Vagina (tissue), 2 donors: ENCODE results near the gene EOMES. TPM values are rescaled to one million over a fixed set of nuclear protein-coding genes. Genes with fewer than 3 reads are reported as not detected.
"Not testable (repeated sequence)": the region's sequence is repeated elsewhere in the genome, so short reads cannot be mapped to it uniquely, and the experiment has no call there.

Source experiments
- DNase-seq, 2 donors: peaks; one replicate each; pipeline ENCODE4 v3.0.0-alpha.2; 2017; ENCODE audit errors: extremely low spot score in 2 of 2
- H3K27ac ChIP-seq: fragments of 200-600 bp; sonication (generic); one replicate; pipeline ENCODE4 v1.5.1; 2019
- H3K27me3 ChIP-seq: fragments of 200-600 bp; sonication (generic); one replicate; pipeline ENCODE4 v1.5.1; 2019
- H3K36me3 ChIP-seq, 2 donors: fragments of 200-600 bp; sonication (generic); one replicate each; pipeline ENCODE4 v1.5.1; 2017 to 2019
- H3K4me1 ChIP-seq: fragments of 200-600 bp; sonication (generic); one replicate; pipeline ENCODE4 v1.5.1; 2019
- H3K4me3 ChIP-seq, 2 donors: fragments of 200-600 bp; sonication (generic); 1 replicate in 1 of 2; 2 replicates in 1 of 2; pipeline ENCODE4 v1.5.1; 2016 to 2019
- H3K9me3 ChIP-seq: fragments of 200-600 bp; sonication (generic); one replicate; pipeline ENCODE4 v1.5.1; 2019
- CTCF ChIP-seq, 3 experiments: fragments of 450-650 bp in 2 of 3; fragments of 200-600 bp in 1 of 3; sonication (generic) in 1 of 3; IDR thresholded peaks; one replicate each; pipeline ENCODE4 v1.5.1; 2017 to 2019; ENCODE audit warnings: antibody characterized with exemption in 3 of 3, mild to moderate bottlenecking in 2 of 3, moderate library complexity in 2 of 3
- POLR2A ChIP-seq, 2 donors: fragments of 450-650 bp; IDR thresholded peaks; one replicate each; pipeline ENCODE4 v1.6.1; 2017; ENCODE audit warnings: antibody characterized with exemption in 2 of 2, mild to moderate bottlenecking in 2 of 2, moderate library complexity in 2 of 2
- POLR2AphosphoS5 ChIP-seq, 2 donors: sonication (generic); formaldehyde crosslinking; IDR thresholded peaks; one replicate each; pipeline ENCODE4 v1.9.0; 2017; ENCODE audit warnings: antibody characterized with exemption in 2 of 2, mild to moderate bottlenecking in 2 of 2, low read depth in 1 of 2; ENCODE audit not compliant: insufficient read depth in 1 of 2
- intact Hi-C: fragments of 100-400 bp; cut with DNase I; formaldehyde crosslinking; loops from one replicate; pipeline ENCODE4 v1.15.1; 2023
- total RNA-seq: library from RNA; depleted of rRNA; stranded (reverse); fragments of >200 nt; gene quantifications from one replicate; pipeline ENCODE4 v1.2.3, GENCODE V29; 2016

The EOMES gene
- total RNA-seq = 0.49 TPM

GRCh38 chr3:27721717-27722564 is at the start of gene EOMES:
EOMES (minus strand) TSS chr3:27722323; CDS start chr3:27722294, 29 bp downstream.
- peak within 1 kb of the TSS; percentile 24 to 42 for H3K4me3 ChIP-seq
- H3K9me3 ChIP-seq = no peaks in the 10 kb centered on the region
- intact Hi-C loops = no loop called here
- peaks cover 9% of the 10 kb centered on the region for H3K27me3 ChIP-seq
- TF ChIP-seq POLR2A (IDR thresholded peaks at IDR 0.05) (no peak), POLR2AphosphoS5 (IDR thresholded peaks at IDR 0.05; ENCODE audit: insufficient read depth in 1 of 2, low read depth in 1 of 2) (peak in 1 of 2 donors; percentile 25)
- no peaks in the 10 kb centered on the region for H3K36me3 ChIP-seq
- peaks cover 36% of the 10 kb centered on the region for H3K4me1 ChIP-seq
- H3K27ac ChIP-seq = no peak within 1 kb of the TSS
- no peak for DNase-seq

- H3K27me3 ChIP-seq, H3K36me3 ChIP-seq, H3K9me3 ChIP-seq, H3K27ac ChIP-seq, intact Hi-C loops, H3K4me1 ChIP-seq, H3K4me3 ChIP-seq, DNase-seq: not testable (repeated sequence)
Measured at GRCh38 chr3:27770384-27770783, 48.3 kb upstream of the EOMES start.

- Histone ChIP-seq H3K27ac (no peak overlapping the region), H3K27me3 (no peaks in the 10 kb centered on the region), H3K36me3 (no peaks in the 10 kb centered on the region), H3K9me3 (no peaks in the 10 kb centered on the region), H3K4me3 (no peak overlapping the region), H3K4me1 (no peaks in the 10 kb centered on the region)
- TF ChIP-seq CTCF (IDR thresholded peaks at IDR 0.05) (no peak), POLR2AphosphoS5 (IDR thresholded peaks at IDR 0.05; ENCODE audit: insufficient read depth in 1 of 2, low read depth in 1 of 2) (no peak), POLR2A (IDR thresholded peaks at IDR 0.05) (no peak)
- DNase-seq = no peak
- intact Hi-C loops = no loop called here
Measured at GRCh38 chr3:27767000-27767399, 44.9 kb upstream of the EOMES start.

- peaks cover 4% of the 10 kb centered on the region for H3K4me1 ChIP-seq
- intact Hi-C loops = no loop called here
- DNase-seq = no peak
- no peaks in the 10 kb centered on the region for H3K36me3 ChIP-seq
- H3K27me3 ChIP-seq = no peaks in the 10 kb centered on the region
- H3K27ac ChIP-seq = no peak overlapping the region
- no peak overlapping the region for H3K4me3 ChIP-seq
- TF ChIP-seq CTCF (IDR thresholded peaks at IDR 0.05) = no peak
- no peak for TF ChIP-seq POLR2AphosphoS5 (IDR thresholded peaks at IDR 0.05; ENCODE audit: insufficient read depth in 1 of 2, low read depth in 1 of 2)
- no peak for TF ChIP-seq POLR2A (IDR thresholded peaks at IDR 0.05)
- no peaks in the 10 kb centered on the region for H3K9me3 ChIP-seq
Measured at GRCh38 chr3:27758083-27758482, 36.0 kb upstream of the EOMES start.

- Histone ChIP-seq H3K4me1 (peaks cover 4% of the 10 kb centered on the region), H3K27me3 (no peaks in the 10 kb centered on the region), H3K9me3 (no peaks in the 10 kb centered on the region), H3K27ac (no peak overlapping the region), H3K36me3 (no peaks in the 10 kb centered on the region), H3K4me3 (no peak overlapping the region)
- TF ChIP-seq POLR2A (IDR thresholded peaks at IDR 0.05) (no peak), CTCF (IDR thresholded peaks at IDR 0.05) (no peak), POLR2AphosphoS5 (IDR thresholded peaks at IDR 0.05; ENCODE audit: insufficient read depth in 1 of 2, low read depth in 1 of 2) (no peak)
- intact Hi-C loops = no loop called here
- no peak for DNase-seq
Measured at GRCh38 chr3:27756877-27757276, 34.8 kb upstream of the EOMES start.

- Histone ChIP-seq H3K27ac (no peak overlapping the region), H3K9me3 (no peaks in the 10 kb centered on the region), H3K4me3 (no peak overlapping the region), H3K27me3 (no peaks in the 10 kb centered on the region), H3K36me3 (no peaks in the 10 kb centered on the region), H3K4me1 (peaks cover under 1% of the 10 kb centered on the region)
- TF ChIP-seq POLR2A (IDR thresholded peaks at IDR 0.05) (no peak), POLR2AphosphoS5 (IDR thresholded peaks at IDR 0.05; ENCODE audit: insufficient read depth in 1 of 2, low read depth in 1 of 2) (no peak), CTCF (IDR thresholded peaks at IDR 0.05) (no peak)
- intact Hi-C loops = no loop called here
- no peak for DNase-seq
Measured at GRCh38 chr3:27752926-27753325, 30.8 kb upstream of the EOMES start.
